CMK (cell line): ENCODE measurements around the gene MXD3.
"Not testable (repeated sequence)": the region's sequence is repeated elsewhere in the genome, so short reads cannot be mapped to it uniquely, and the experiment has no call there.

Experiments used
- DNase-seq: peaks from one replicate; pipeline ENCODE4 v3.0.0-alpha.2; 2010; ENCODE audit warnings: low read depth

The MXD3 gene

GRCh38 chr5:177343000-177343399 is 31.3 kb upstream of the MXD3 start:
- DNase-seq, result not testable (repeated sequence)

GRCh38 chr5:177339107-177339638 is 27.5 kb upstream of the MXD3 start:
- no peak for DNase-seq

- DNase-seq, result no peak
Observed at GRCh38 chr5:177338251-177339106, 26.8 kb upstream of the MXD3 start.

GRCh38 chr5:177336603-177337494 is 25.2 kb upstream of the MXD3 start:
- no peak for DNase-seq

GRCh38 chr5:177336112-177336511 is 24.4 kb upstream of the MXD3 start:
- no peak for DNase-seq

- no peak for DNase-seq
Observed at GRCh38 chr5:177335701-177336065, 24.0 kb upstream of the MXD3 start.

- DNase-seq, result no peak
Observed at GRCh38 chr5:177334781-177335700, 23.3 kb upstream of the MXD3 start.

GRCh38 chr5:177334155-177334551 is 22.5 kb upstream of the MXD3 start:
- DNase-seq, result no peak

GRCh38 chr5:177333420-177334154 is 21.9 kb upstream of the MXD3 start:
- no peak for DNase-seq

GRCh38 chr5:177332896-177333260 is 21.2 kb upstream of the MXD3 start:
- DNase-seq, result no peak

GRCh38 chr5:177332031-177332895 is 20.6 kb upstream of the MXD3 start:
- no peak for DNase-seq

GRCh38 chr5:177330991-177331842 is 19.5 kb upstream of the MXD3 start:
- DNase-seq, result no peak

GRCh38 chr5:177329883-177330282 is 18.2 kb upstream of the MXD3 start:
- no peak for DNase-seq

- DNase-seq, result no peak
Observed at GRCh38 chr5:177328545-177329231, 17.0 kb upstream of the MXD3 start.

- no peak for DNase-seq
Observed at GRCh38 chr5:177327539-177328522, 16.1 kb upstream of the MXD3 start.

- no peak for DNase-seq
Observed at GRCh38 chr5:177325868-177326381, 14.2 kb upstream of the MXD3 start.

GRCh38 chr5:177320879-177321278 is 9.2 kb upstream of the MXD3 start:
- DNase-seq, result no peak
